Type B pancreatic cell (in vitro differentiated cells): Measurements from ENCODE around the gene WDR1. TPM values are rescaled to one million over a fixed set of nuclear protein-coding genes. Genes with fewer than 3 reads are reported as not detected.
A peak's percentile ranks its signal among the peaks of the same experiment; 100 is the strongest.

Source experiments
- DNase-seq: peaks from one replicate; pipeline ENCODE4 v3.0.0; 2021; ENCODE audit warnings: mixed read lengths; ENCODE audit not compliant: unreplicated experiment; ENCODE audit errors: extremely low spot score
- H3K27ac Mint-ChIP-seq: 2 replicates; pipeline ENCODE4 v1.8.0; 2021; ENCODE audit warnings: mild to moderate bottlenecking, mixed read lengths
- H3K27me3 Mint-ChIP-seq: 2 replicates; pipeline ENCODE4 v1.8.0; 2021; ENCODE audit warnings: mixed read lengths
- H3K36me3 Mint-ChIP-seq: 2 replicates; pipeline ENCODE4 v1.8.0; 2021; ENCODE audit warnings: mixed read lengths
- H3K4me1 Mint-ChIP-seq: one replicate; pipeline ENCODE4 v1.8.0; 2021; ENCODE audit warnings: mixed read lengths; ENCODE audit not compliant: unreplicated experiment
- H3K4me3 Mint-ChIP-seq: 2 replicates; pipeline ENCODE4 v1.8.0; 2021; ENCODE audit warnings: mild to moderate bottlenecking, mixed read lengths
- H3K9me3 Mint-ChIP-seq: 2 replicates; pipeline ENCODE4 v1.8.0; 2021; ENCODE audit warnings: mixed read lengths
- CTCF ChIP-seq: fragments of 200-600 bp; sonication (generic); conservative IDR thresholded peaks from 2 replicates; pipeline ENCODE4 v1.5.0; 2021; ENCODE audit warnings: antibody characterized with exemption, mild to moderate bottlenecking
- total RNA-seq: library from RNA; stranded (reverse); gene quantifications from 2 replicates; pipeline ENCODE4 v1.2.1, GENCODE V29; 2021; ENCODE audit warnings: low replicate concordance

Gene WDR1
- total RNA-seq, 1 donor from 2014 or later = 227 TPM

DNA sequence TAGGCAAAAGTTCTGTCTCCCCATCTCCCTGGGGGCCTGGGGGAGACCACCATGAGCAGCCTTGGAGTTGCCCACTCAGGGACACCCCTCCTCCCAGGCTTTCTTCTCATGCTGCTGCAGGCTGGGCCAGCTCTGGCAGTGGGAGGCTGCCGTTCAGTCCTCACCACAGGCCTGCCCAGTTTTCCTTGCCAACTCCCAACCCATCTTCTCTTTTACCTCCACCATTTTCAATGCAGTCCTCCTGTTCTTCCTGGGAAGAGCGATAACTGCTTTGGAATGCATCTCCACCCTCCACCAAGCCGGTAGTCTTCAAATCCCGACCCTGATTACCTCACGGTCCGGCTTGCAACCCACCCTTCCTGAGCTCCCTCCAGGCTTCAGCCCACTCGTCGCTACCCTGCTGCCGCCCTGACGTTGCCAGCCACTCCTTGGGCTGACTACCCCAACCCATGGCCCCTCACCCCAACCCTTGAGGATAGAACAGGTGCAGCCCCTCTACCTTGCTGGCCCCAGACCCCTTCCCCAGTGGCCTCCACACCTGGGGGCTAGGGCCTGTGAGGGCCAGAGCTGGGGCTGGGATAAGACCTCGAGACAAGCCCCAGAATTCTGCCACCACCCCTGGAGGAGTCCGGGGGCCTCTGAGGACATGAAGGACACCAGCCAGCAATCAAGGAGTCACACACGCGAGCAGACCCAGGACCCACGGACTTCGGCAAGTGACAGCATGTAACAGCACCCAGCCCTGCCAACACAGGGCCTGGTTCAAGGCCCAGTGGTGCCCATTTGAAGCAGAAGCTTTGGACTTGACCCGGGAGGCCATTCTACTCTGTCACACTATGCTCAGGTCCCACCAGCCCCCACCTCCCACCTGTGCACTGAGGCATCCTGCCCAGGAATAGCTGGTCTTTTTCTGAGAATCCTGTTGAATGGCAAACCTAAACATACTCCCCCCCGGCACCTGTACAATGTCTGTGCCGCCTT lies 9.2 kb downstream of the WDR1 start:
- H3K27ac Mint-ChIP-seq = peak overlapping the region; percentile 74
- no peak overlapping the region for H3K4me3 Mint-ChIP-seq
- no peaks in the 10 kb centered on the region for H3K27me3 Mint-ChIP-seq
- no peak for TF ChIP-seq CTCF
- no peaks in the 10 kb centered on the region for H3K9me3 Mint-ChIP-seq
- H3K4me1 Mint-ChIP-seq = peaks cover 52% of the 10 kb centered on the region
- DNase-seq = no peak
- H3K36me3 Mint-ChIP-seq = peaks cover 46% of the 10 kb centered on the region

- Mint-ChIP-seq H3K4me3 (peak overlapping the region; percentile 61), H3K27ac (peak overlapping the region; percentile 77), H3K27me3 (no peaks in the 10 kb centered on the region), H3K9me3 (no peaks in the 10 kb centered on the region), H3K36me3 (peaks cover 46% of the 10 kb centered on the region), H3K4me1 (peaks cover 59% of the 10 kb centered on the region)
- no peak for DNase-seq
- TF ChIP-seq CTCF = no peak
Observed at GRCh38 chr4:10106421-10107039, 10.1 kb downstream of the WDR1 start.

DNA sequence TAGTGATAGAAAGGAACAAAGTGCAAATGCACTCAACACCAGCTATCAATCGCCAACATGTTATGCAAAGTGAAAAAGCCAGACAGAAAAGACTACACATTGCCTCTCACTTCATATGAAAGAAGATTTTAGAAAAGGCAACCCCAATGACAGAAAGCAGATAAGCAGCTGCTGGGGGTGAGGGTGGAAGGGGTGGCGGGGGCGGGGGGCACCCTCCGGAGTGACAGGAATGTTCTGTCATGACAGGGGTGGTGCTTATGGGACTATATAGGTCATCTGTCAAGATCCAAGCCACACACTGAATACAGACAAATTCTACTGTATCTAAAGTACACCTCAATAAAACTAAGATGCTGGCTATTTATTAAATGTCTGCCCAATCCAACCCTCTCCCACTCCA lies 10.7 kb downstream of the WDR1 start:
- peaks cover 49% of the 10 kb centered on the region for H3K36me3 Mint-ChIP-seq
- no peaks in the 10 kb centered on the region for H3K27me3 Mint-ChIP-seq
- H3K4me3 Mint-ChIP-seq = peak overlapping the region; percentile 61
- no peak for TF ChIP-seq CTCF
- no peaks in the 10 kb centered on the region for H3K9me3 Mint-ChIP-seq
- H3K27ac Mint-ChIP-seq = peak overlapping the region; percentile 77
- peaks cover 63% of the 10 kb centered on the region for H3K4me1 Mint-ChIP-seq
- no peak for DNase-seq

DNA sequence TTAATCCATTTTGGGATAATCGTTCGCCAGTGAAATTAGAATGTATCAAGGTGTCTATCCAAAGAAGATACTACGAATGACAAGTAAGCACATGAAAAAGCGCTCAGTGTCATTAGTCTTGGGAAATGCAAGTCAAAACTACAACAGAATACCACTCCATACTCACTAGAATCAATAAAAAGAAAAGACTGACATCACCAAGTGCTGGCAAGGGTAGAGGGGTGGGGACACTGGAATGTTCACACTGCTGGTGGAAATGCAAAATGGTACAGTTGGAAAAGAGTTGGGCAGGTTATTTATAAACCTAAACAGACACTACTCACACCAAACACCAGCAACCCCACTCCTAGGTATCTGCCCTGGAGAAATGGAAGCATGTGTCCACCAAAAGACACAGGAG lies 11.2 kb downstream of the WDR1 start:
- H3K9me3 Mint-ChIP-seq = no peaks in the 10 kb centered on the region
- peaks cover 48% of the 10 kb centered on the region for H3K36me3 Mint-ChIP-seq
- no peak for DNase-seq
- H3K4me1 Mint-ChIP-seq = peaks cover 63% of the 10 kb centered on the region
- no peak for TF ChIP-seq CTCF
- peak overlapping the region; percentile 50 for H3K4me3 Mint-ChIP-seq
- no peaks in the 10 kb centered on the region for H3K27me3 Mint-ChIP-seq
- H3K27ac Mint-ChIP-seq = peak overlapping the region; percentile 77

GRCh38 chr4:10104991-10105276 lies 11.7 kb downstream of the WDR1 start:
- H3K36me3 Mint-ChIP-seq = peaks cover 47% of the 10 kb centered on the region
- peak overlapping the region; percentile 50 for H3K4me3 Mint-ChIP-seq
- no peaks in the 10 kb centered on the region for H3K9me3 Mint-ChIP-seq
- TF ChIP-seq CTCF = no peak
- DNase-seq = no peak
- H3K4me1 Mint-ChIP-seq = peaks cover 63% of the 10 kb centered on the region
- no peaks in the 10 kb centered on the region for H3K27me3 Mint-ChIP-seq
- H3K27ac Mint-ChIP-seq = peak overlapping the region; percentile 77
